GM19395 (cell line): Measurements from ENCODE around the gene PHC2.
"Not testable (repeated sequence)": the region's sequence is repeated elsewhere in the genome, so short reads cannot be mapped to it uniquely, and the experiment has no call there.

Experiments
- ATAC-seq: cut with Tn5 transposase; IDR thresholded peaks from one replicate; pipeline ENCODE4 v1.9.1; 2021; ENCODE audit warnings: mild to moderate bottlenecking, moderate library complexity; ENCODE audit not compliant: unreplicated experiment

The PHC2 gene

GRCh38 chr1:33319186-33319948 is 111.5 kb downstream of the PHC2 start:
- no peak for ATAC-seq

GRCh38 chr1:33317946-33318345 is 112.9 kb downstream of the PHC2 start:
- ATAC-seq: no peak

- ATAC-seq: no peak
Observed at GRCh38 chr1:33317354-33317753, 113.5 kb downstream of the PHC2 start.

GRCh38 chr1:33316601-33317000 is 114.3 kb downstream of the PHC2 start:
- no peak for ATAC-seq

GRCh38 chr1:33314416-33314815 is 116.5 kb downstream of the PHC2 start:
- ATAC-seq: no peak

GRCh38 chr1:33312413-33312749 is 118.5 kb downstream of the PHC2 start:
- no peak for ATAC-seq

- no peak for ATAC-seq
Observed at GRCh38 chr1:33311706-33312412, 119.0 kb downstream of the PHC2 start.

GRCh38 chr1:33310702-33311101 is 120.2 kb downstream of the PHC2 start:
- no peak for ATAC-seq

GRCh38 chr1:33309351-33309750 is 121.5 kb downstream of the PHC2 start:
- ATAC-seq: not testable (repeated sequence)

GRCh38 chr1:33307494-33307864 is 123.4 kb downstream of the PHC2 start:
- no peak for ATAC-seq

- no peak for ATAC-seq
Observed at GRCh38 chr1:33306653-33307493, 124.0 kb downstream of the PHC2 start.

GRCh38 chr1:33305816-33306652 is 124.9 kb downstream of the PHC2 start:
- ATAC-seq: no peak

GRCh38 chr1:33305016-33305415 is 125.9 kb downstream of the PHC2 start:
- no peak for ATAC-seq

- no peak for ATAC-seq
Observed at GRCh38 chr1:33302325-33302724, 128.6 kb downstream of the PHC2 start.

- ATAC-seq: no peak
Observed at GRCh38 chr1:33301273-33301984, 129.5 kb downstream of the PHC2 start.

GRCh38 chr1:33300673-33301072 is 130.2 kb downstream of the PHC2 start:
- no peak for ATAC-seq

GRCh38 chr1:33299461-33300155 is 131.3 kb downstream of the PHC2 start:
- ATAC-seq: no peak

GRCh38 chr1:33298623-33299277 is 132.1 kb downstream of the PHC2 start:
- ATAC-seq: no peak
